ENCODE results near the gene NEDD4L.
A peak's percentile ranks its signal among the peaks of the same experiment; 100 is the strongest.
"Not testable (repeated sequence)": the region's sequence is repeated elsewhere in the genome, so short reads cannot be mapped to it uniquely, and the experiment has no call there.

The NEDD4L gene

DNA sequence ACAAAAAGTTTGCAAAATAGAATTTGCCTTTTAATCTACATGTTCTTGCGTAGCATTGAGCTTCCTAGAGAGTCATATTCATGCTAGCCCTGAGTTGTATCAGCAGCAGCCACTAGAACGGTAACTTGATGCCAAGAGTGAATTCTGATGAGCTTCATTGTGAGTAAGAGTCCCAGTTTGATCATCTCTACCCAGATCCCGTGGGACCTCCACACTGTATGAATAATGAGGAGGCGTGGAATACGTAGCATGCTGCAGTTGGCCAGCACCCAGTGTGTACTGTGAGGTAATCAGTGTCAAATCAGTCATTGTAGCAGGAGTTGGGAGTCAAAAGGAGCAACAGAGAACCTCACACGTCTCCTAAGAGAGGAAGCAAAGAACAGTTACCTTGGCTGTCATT lies 197.9 kb downstream of the NEDD4L start:
- no peak overlapping the region for H3K4me3 ChIP-seq (ENCODE audit: low read depth, low read length)
- peak; percentile 96 for DNase-seq (ENCODE audit: low read depth)

DNA sequence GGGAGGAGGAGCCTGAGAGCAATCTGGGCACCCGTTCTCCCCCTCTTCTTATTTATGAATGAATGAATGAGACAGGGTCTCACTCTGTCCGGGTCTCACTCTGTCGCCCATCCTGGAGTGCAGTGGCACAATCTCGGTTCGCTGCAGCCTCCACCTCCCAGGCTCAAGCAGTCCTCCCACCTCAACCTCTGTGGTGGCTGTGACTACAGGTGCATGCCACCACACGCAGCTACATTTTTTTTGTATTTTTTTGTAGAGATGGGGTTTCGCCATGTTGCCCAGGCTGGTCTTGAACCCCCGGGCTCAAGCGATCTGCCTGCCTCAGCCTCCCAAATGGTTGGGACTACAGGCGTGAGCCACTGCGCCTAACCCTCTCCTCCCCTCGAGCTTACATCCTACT lies 198.4 kb downstream of the NEDD4L start:
- DNase-seq (ENCODE audit: low read depth) = no peak
- no peak overlapping the region for H3K4me3 ChIP-seq (ENCODE audit: low read depth, low read length)

DNA sequence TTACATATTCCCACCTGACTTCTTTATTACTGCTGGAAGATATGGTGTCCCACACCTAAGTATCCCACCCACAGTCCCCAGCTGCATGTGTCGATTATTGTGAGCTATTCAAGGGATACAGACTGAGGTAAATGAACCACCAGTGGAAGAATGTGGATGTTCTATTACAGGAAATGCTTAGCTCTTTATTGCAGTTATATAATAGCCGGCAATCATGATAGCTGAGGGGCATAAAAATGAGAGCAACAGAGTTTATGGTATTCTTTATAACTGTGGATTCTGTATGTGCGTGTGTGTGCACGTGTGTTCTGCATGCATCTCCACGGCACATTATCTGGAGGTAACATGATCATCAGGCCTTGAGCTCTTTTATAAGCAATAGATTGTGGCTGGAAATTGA lies 198.9 kb downstream of the NEDD4L start:
- DNase-seq (ENCODE audit: low read depth) = no peak
- no peak overlapping the region for H3K4me3 ChIP-seq (ENCODE audit: low read depth, low read length)

DNA sequence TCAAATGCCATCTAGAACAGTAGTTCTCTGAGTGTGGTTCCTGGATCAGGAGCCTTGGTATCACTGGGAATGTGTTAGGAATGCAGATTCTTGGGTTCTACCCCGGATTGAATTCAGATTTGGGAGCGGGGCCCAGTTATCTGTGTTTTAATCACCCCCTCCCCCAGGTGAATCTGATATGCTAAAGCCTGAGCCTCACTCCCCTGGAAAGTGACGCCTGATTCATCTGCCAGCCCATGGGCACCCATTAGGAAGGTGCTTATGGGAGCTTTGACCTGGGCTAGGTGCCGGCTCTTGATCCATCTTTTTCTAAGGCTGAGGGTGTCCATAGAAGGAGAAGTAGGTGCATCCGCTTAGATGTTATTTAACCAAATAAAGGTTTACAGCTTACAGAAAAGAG lies 199.4 kb downstream of the NEDD4L start:
- no peak for DNase-seq (ENCODE audit: low read depth)

DNA sequence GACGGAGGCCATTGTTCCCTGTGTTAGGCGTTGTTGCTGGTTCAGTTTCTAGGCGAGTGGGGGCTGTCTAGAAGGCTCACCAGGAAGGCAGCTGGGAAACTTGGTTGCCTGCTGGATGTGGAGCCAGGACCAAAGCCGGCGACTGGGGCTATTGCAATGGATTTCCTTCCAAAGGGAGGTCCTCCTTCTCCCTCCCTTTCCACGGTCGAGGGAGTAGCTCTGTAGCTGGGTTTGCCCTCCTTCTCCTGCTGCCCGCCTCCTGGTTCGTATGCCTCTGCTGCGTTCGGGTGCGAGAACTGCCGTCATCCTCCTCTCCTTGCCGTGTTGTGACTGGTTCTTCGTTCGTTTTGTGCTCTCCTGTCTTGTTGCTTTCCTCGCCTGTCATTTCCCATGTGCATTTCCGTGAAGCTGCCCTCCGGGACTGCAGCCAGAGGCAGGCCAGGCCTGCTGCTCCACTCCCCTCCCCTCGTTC lies 203.4 kb downstream of the NEDD4L start:
- H3K4me3 ChIP-seq (ENCODE audit: low read depth, low read length) = no peak overlapping the region
- DNase-seq (ENCODE audit: low read depth) = no peak

More for the DNA sequence above, 199.4 kb downstream of the NEDD4L start:
- no peak overlapping the region for H3K4me3 ChIP-seq (ENCODE audit: low read depth, low read length)

DNA sequence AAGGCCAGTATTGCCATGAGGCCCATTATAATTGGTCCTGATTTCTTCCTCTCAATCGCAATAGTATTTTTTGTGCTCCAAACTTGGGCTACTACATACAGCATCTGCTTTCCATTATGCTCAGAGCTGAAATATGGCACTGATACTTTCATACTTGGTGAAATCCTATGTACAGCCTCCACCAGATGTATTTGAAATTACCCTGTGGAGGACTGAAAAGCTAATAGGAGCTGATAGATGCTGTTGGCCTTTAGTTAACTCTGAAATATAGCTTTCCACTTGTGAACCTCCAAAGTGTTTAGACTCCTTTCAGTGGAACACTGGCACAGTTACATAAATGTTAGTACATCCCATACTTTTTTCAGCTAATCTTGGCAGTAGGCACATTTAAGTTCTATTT lies 205.7 kb downstream of the NEDD4L start:
- H3K4me3 ChIP-seq (ENCODE audit: low read depth, low read length) = no peak overlapping the region
- DNase-seq (ENCODE audit: low read depth) = no peak

DNA sequence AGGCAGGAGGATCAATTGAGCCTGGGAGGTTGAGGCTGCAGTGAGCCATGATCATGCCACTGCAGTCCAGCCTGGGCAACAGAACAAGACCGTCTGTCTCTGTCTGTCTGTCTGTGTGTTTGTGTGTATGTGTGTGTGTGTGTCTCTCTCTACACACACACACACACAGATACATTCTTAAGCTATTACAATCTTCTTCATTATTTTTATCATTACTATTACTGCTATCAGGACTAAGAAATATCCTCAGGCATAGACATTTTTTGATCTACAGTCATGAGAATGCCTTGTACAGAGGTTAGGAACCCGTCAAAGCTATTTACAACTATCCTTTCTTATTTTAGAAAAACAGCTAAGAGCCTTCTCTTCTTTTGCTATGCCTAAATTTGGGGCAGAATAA lies 207.4 kb downstream of the NEDD4L start:
- DNase-seq (ENCODE audit: low read depth) = no peak
- H3K4me3 ChIP-seq (ENCODE audit: low read depth, low read length) = no peak overlapping the region

DNA sequence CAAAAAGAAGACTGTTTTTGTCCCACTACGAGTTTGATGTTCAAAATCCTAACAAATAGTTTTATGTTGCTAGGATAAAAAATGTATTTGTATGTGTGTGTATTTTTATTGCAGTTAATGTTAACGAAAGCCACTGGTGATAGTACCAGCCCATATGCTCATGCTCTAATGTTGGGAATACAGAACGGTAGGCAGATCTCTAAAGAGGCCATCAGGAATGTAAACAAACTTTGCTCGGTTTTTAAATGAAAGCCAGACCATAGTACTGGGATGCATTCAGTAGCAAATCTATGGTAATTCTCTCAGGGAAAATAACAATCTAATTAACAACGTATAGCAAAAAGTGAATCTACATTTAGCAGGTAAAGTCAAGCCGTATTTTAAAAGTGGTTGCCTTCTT lies 208.1 kb downstream of the NEDD4L start:
- H3K4me3 ChIP-seq (ENCODE audit: low read depth, low read length) = no peak overlapping the region
- no peak for DNase-seq (ENCODE audit: low read depth)

DNA sequence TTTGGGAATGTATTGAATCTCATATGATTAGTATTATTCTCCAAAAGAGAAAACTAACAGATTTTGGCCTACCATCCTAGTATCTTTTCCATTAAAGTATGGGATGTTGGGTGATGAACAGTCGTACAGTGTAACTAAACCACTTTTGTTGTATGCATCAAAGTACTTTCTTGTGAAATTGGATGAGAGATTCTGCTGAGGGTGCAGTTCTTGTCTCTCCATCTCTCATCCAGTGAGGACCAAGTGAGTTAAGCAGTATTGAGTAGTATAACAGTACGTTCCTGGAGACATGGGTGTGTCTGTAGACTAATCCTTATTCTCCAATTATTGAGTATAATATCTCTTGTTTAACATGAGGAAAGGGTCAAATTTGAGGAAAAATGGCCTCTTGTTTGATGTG lies 209.3 kb downstream of the NEDD4L start:
- no peak for DNase-seq (ENCODE audit: low read depth)
- no peak overlapping the region for H3K4me3 ChIP-seq (ENCODE audit: low read depth, low read length)

DNA sequence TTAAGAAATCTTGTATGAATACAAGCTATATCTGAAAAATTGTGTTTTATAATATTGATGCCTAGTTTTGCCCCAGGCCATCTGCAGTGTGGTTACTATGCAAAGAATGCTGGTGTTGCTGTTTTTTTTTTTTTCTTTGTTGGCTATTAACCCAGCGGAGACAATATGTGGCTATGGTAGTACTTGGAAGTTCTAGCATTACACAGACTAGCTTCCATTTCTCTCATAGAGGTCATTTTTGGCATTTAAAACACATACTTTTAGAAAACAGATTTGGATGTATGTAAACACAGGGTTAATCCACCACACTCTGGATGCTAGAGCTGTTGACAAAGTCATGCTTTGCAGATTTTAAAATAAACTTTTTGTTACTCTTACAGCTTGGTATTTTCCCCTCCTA lies 209.8 kb downstream of the NEDD4L start:
- DNase-seq (ENCODE audit: low read depth) = no peak
- H3K4me3 ChIP-seq (ENCODE audit: low read depth, low read length) = no peak overlapping the region

DNA sequence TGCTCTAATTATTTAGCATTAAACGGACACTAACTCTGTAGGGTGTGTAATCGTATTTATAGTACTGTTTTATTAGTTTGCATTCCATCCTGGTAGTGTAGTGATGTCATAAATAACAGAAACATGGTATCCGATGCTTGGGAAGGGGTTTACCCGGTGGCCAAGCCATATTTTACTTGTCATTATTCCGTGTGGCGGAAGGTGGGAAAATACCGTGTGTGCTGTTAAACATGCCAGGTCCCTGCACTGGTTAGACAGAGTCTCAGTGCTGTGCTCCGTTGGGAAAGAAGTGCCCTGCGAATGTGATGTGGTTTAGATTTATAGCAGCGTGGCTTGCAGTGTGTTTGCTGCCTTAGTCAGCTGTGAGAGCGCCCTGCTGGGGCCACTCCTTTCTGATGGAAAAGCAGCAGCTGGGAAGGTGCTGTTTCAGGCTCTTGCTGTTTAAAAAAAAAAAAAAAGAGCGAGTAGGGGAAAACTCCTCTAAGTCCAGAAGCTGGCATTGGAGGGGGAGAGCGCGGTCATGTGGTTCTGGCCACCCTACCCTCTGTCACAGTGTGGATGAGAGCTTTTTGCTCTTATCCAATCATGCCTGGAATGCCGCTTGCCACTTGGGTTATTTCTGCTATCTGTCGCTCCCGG lies 211.0 kb downstream of the NEDD4L start:
- peak; percentile 45 for DNase-seq (ENCODE audit: low read depth)

DNA sequence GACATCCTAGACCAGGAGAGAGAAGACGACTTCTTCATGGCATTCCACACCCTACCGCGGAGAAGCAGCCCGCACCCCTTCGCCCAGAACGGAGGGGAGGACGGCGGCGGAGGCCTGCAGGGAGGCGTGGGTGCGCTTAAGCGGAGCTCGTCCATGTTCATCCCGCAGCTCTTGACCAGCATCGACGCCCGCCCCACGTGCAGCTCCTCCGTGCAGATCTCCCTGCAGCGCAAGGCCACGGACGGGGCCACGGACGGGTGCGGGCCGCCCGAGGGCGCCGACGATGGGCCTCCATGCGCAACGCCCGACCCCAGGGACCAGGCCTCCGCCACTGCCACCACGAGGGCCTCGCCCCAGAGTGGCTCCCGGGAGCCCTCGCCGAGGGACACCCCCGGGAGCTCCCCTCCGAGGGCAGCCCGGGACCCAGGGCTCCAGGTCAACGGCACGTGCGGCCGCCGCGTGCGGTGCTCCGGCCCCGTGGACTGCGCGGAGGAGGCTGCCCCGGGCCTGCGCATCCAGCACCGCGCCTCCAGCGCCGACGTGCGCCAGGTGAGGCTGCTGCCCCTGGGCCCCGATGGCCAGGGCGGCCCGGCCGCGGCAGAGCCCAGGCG lies 211.8 kb downstream of the NEDD4L start:
- DNase-seq (ENCODE audit: low read depth) = no peak
- peak overlapping the region; percentile 44 for H3K4me3 ChIP-seq (ENCODE audit: low read depth, low read length)

More for the DNA sequence above, 211.0 kb downstream of the NEDD4L start:
- H3K4me3 ChIP-seq (ENCODE audit: low read depth, low read length) = peak overlapping the region; percentile 44

DNA sequence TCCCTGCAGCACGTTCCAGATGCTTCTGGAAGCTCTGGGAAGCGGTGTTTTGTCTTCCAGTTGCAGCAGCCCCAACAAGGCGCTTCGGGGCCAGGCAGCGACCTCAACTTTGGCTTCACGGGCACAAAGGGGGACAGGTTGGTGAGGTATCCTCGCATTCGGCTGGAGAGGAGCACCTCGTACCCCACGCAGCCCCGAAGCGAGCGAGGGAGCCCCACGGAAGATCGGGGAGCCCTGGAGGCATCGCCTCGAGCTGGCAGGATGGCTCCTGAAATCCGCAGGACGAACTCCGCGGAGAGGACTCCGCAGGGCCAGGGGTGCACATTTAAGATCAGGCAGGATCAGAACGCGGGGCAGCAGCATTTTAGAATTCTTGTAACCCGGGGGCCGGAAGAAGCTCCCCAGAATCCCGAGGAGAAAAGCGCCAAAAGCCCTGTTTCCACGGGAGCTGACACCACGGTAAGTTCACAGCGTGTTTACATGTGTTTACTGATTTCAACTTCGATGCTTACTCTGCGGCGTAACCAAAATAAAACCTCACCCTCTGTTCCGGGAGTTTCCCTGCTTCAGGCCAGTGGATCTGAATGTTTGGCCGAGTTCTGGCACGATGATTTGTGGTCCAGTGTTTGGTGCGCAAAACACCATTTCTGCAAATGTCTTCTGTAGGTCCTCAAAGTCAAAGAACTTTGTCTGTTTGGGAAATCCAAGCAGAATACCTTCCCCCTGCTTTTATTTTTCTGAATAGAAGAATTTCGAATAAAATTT lies 212.5 kb downstream of the NEDD4L start:
- DNase-seq (ENCODE audit: low read depth) = no peak
- peak overlapping the region; percentile 44 for H3K4me3 ChIP-seq (ENCODE audit: low read depth, low read length)

DNA sequence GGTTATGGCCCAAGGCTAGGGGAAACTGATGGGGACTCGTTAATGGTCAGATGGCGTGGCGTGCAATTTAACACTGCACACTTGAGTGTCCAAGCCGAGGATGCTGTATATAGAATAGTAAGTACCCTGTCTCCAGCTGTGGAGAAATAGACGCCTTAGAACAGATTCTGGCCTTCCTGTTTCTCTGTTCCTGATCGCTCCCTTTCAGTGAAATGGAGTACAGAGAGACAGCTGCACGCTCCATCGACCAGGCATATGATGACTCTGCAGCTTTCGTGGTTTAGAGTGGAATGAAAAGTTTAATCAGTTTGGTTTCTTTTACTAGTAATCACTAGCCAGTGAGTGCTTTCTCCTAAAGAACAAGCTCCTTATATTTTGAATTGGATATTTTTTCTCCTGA lies 213.4 kb downstream of the NEDD4L start:
- H3K4me3 ChIP-seq (ENCODE audit: low read depth, low read length) = peak overlapping the region; percentile 44
- peak; percentile 34 for DNase-seq (ENCODE audit: low read depth)

DNA sequence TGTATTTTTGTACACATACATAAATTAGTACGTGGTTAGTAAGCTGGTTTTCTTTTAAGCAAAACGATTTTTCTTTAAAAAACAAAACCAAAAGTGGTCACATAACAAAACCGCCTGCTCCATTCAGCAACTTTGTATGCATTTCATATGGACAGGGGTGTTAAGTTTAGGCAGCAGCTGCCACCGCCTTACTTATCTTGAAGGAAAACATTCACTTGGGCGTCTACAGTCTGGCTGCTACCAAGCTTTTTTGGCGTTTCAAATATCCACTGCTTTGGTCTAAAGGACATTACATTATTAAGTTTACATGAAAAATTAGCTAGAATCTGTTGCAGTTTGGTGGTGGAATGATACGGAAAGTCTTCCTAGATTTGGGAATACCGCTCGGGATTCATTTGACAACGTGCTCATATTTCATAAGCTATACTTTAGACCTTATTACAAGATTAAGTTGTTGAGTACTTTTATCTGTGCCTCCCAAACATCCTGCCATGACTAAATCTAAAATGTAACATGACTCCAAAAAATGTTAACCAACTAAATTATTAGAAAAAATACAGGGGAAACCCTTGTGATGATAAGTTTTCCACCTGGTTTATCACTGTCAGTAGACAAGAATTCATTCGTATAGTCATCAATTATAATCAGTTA lies 214.8 kb downstream of the NEDD4L start:
- H3K4me3 ChIP-seq (ENCODE audit: low read depth, low read length) = peak overlapping the region; percentile 20
- no peak for DNase-seq (ENCODE audit: low read depth)

DNA sequence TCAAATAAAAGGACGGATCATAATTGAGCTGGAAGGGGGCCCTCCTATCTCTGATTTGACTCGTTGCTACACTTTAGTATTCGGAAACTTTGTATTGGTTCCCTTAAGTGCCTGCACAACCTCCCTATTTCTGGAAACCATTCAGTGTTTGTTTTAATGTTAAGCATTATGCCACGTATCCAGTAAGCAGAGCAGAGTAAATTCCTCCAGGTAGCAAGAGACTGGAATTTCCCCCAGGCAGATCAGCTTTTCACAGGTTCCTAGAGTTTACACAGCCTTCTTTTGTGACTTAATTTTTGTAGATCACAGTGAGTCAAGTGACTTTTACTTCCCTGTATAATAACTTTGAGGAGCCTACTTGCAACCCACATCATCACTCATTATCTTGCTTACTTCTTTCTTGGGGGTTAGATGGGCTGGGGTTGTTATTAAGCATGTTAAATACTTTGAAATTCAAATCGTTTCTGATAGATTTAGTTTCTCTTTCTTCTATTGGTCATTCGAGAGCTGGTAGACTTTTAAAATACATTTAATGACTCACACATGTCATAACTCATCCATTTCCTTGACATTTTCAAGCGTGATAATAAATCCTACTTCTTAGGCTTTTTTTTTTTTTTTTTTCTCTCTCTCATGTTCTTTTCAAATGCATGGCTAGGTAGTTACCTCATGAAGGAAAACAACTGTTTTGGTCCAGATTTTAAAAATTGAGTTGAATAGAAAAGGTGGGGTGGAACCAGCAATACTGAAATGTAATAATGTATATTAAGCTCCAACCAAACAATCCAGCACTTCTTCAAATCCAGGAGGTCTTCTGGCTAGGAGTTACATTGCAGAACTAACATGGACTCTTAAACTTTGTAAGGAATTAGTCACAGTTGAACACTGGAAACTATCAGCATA lies 219.3 kb downstream of the NEDD4L start:
- no peak overlapping the region for H3K4me3 ChIP-seq (ENCODE audit: low read depth, low read length)
- DNase-seq (ENCODE audit: low read depth) = no peak

DNA sequence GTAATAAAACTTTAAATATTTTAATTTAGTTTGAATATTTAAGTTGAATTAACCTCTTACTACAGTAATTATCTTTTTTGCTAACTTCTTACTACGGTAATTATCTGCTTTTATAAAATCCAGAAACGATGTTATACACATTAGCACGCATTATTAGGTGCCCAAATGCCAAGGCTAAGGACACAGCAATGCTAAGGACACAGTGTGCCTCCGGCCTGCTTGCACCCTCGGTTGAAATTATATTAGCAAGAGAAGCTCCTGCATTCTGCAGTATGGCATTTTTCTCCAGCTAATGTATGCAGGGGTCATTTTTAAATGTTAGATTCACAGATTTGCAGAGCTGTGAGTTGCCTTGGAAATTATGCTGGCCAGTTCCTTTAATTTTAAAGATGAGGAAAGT lies 220.0 kb downstream of the NEDD4L start:
- H3K4me3 ChIP-seq (ENCODE audit: low read depth, low read length) = no peak overlapping the region
- no peak for DNase-seq (ENCODE audit: low read depth)

DNA sequence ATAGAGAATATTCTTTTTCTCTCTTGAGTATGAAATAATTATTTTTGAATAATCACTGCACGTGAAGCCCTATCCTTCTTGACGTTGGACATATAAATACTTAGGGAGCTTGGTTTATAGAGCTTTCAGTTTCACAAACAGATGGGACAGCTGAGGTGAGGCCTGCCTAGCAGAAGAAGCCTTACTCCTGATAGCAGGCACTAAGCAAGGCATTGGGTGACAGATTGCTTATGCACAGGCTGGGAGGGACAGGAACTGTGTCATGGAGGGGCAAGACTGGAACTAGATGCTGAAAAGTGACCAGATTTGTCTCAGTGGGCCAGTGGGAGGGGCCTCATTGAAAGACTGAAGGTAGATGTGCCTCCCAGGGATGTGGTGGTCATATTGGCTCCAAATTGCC lies 220.8 kb downstream of the NEDD4L start:
- no peak overlapping the region for H3K4me3 ChIP-seq (ENCODE audit: low read depth, low read length)
- DNase-seq (ENCODE audit: low read depth) = no peak

DNA sequence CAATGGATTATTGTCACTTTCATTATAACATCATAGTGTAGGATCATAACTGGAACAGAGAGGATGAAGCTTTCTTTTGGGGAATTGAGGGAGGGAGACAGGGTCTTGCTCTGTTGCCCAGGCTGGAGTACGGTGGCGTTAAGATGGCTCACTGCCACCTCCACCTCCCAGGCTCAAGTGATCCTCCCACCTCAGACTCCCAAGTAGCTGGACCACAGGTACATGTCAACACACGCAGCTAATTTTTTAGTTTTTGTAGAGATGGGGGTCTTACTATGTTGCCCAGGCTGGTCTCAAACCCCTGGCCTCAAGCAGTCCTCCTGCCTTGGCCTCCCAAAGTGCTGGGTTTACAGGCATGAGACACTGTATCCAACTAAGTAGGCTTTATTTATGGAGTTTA lies 221.5 kb downstream of the NEDD4L start:
- H3K4me3 ChIP-seq (ENCODE audit: low read depth, low read length); DNase-seq (ENCODE audit: low read depth): not testable (repeated sequence)
